ENCODE measurements around the gene RSAD2. TPM values are rescaled to one million over a fixed set of nuclear protein-coding genes. Genes with fewer than 3 reads are reported as not detected.
A peak's percentile ranks its signal among the peaks of the same experiment; 100 is the strongest.

Gene RSAD2
- total RNA-seq, 1 donor = 1.3 TPM

DNA sequence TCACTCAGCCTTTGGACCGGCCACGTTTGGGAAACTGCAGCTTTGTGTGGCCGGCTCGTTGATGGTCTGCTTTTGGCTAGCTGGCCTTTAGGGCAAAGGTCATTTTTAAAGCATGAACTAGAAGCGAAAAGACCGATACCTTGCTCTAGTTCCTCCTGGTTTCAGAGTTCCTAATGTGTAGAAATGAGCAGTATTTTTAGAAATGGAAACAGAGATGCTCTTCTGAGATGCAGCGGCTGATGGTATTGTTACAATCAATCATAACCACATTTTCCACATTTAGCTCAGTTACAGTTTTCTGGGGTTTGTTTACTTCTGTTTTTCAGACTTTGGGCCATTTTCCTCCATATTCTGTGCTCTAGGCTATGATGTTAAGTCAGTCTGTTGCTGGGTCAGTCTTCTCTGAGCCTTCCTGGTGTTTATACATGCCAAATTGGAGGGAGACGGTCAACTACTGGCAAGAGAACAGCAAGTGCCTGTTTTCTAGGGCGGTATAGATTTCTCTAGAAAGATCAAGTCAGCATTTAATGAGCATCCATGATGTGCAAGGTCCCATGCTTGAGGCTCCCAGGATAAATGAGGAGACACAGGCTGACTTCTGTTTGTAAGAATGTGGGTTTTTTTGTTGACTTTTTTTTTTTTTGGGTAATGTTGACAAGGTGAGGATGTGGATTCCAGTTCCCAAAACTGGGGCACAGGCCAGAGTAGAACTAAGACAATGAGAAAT lies 67.7 kb downstream of the RSAD2 start:
- H3K4me3 ChIP-seq (ENCODE audit: low read depth, low read length) = no peak overlapping the region
- DNase-seq (ENCODE audit: low read depth) = no peak
- TF ChIP-seq, protein P1, sequence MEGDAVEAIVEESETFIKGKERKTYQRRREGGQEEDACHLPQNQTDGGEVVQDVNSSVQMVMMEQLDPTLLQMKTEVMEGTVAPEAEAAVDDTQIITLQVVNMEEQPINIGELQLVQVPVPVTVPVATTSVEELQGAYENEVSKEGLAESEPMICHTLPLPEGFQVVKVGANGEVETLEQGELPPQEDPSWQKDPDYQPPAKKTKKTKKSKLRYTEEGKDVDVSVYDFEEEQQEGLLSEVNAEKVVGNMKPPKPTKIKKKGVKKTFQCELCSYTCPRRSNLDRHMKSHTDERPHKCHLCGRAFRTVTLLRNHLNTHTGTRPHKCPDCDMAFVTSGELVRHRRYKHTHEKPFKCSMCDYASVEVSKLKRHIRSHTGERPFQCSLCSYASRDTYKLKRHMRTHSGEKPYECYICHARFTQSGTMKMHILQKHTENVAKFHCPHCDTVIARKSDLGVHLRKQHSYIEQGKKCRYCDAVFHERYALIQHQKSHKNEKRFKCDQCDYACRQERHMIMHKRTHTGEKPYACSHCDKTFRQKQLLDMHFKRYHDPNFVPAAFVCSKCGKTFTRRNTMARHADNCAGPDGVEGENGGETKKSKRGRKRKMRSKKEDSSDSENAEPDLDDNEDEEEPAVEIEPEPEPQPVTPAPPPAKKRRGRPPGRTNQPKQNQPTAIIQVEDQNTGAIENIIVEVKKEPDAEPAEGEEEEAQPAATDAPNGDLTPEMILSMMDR (IDR thresholded peaks at IDR 0.05; ENCODE audit: insufficient read depth, low read depth, low read length) = no peak

DNA sequence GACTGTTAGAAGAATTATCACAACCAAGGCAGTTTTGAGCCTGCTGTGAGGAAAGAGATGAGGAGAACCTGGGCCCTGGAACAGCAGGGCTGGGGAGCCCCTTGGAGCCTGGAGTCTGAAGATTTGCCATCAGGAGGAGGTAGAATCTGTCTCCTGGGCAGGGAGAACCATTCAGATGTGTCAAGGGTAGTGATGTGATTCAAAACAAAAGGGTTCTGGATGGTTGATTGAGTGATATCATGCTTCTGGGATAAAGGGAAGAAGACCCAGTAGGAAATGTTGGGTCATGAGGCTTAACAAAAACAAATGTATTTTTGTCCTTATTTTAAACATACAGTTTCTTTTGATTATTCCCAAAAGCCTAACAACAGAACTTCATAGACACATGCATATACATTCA lies 68.2 kb downstream of the RSAD2 start:
- TF ChIP-seq, protein P1 (IDR thresholded peaks at IDR 0.05; ENCODE audit: insufficient read depth, low read depth, low read length) = no peak
- DNase-seq (ENCODE audit: low read depth) = no peak
- no peak overlapping the region for H3K4me3 ChIP-seq (ENCODE audit: low read depth, low read length)

DNA sequence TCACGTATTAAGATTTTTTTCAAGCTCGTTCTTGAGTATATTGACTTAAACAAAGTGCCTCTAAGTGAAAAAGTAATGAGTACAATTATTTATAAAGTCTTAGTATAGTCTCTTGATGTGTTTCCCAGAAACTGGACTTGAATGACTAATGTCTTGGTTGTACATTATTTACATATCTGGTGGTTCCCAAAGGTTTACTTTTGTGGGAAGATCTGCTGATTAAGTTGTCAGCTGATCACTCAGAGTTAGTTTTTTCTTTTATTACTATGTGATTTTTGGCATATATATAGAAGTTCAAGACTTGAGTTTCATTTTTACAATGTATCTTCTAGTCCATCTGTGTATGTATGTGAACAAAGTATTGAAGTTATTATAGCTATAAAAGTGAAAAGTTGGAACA lies 69.1 kb downstream of the RSAD2 start:
- peak; percentile 87 for DNase-seq (ENCODE audit: low read depth)
- H3K4me3 ChIP-seq (ENCODE audit: low read depth, low read length) = no peak overlapping the region
- TF ChIP-seq, protein P1 (IDR thresholded peaks at IDR 0.05; ENCODE audit: insufficient read depth, low read depth, low read length) = no peak

Other genes with a start within 250 kb of the RSAD2 start
- gene CMPK2, start 11.9 kb upstream of the RSAD2 start, total RNA-seq = 1.7 and 1.9 TPM in 2 replicates
- 4.3 and 7.7 TPM in 2 replicates for gene RNF144A, start 39.6 kb downstream of the RSAD2 start, total RNA-seq